ENCODE data around the gene CCDC73.
"Not testable (repeated sequence)": the region's sequence is repeated elsewhere in the genome, so short reads cannot be mapped to it uniquely, and the experiment has no call there.

Gene CCDC73

GRCh38 chr11:32794439-32794838 is at the start of gene CCDC73:
CCDC73 (minus strand) TSS chr11:32794662; CDS start chr11:32760243, 34,419 bp downstream.
- FAIRE-seq (no peak), DNase-seq (ENCODE audit: insufficient read length, low spot score) (no peak)

GRCh38 chr11:32843544-32843943 is 49.1 kb upstream of the CCDC73 start:
- FAIRE-seq, result no peak

GRCh38 chr11:32840587-32840986 is 46.1 kb upstream of the CCDC73 start:
- no peak for DNase-seq (ENCODE audit: insufficient read length, low spot score)
- FAIRE-seq, result no peak

More at GRCh38 chr11:32843544-32843943, 49.1 kb upstream of the CCDC73 start:
- DNase-seq (ENCODE audit: insufficient read length, low spot score), result no peak

GRCh38 chr11:32839308-32839707 is 44.8 kb upstream of the CCDC73 start:
- no peak for FAIRE-seq
- DNase-seq (ENCODE audit: insufficient read length, low spot score), result no peak

- FAIRE-seq, result no peak
- no peak for DNase-seq (ENCODE audit: insufficient read length, low spot score)
These were observed 44.2 kb upstream of the CCDC73 start for GRCh38 chr11:32838505-32839274.

GRCh38 chr11:32836946-32837345 is 42.5 kb upstream of the CCDC73 start:
- no peak for FAIRE-seq

GRCh38 chr11:32833921-32834320 is 39.5 kb upstream of the CCDC73 start:
- no peak for FAIRE-seq
- DNase-seq (ENCODE audit: insufficient read length, low spot score), result no peak

More at GRCh38 chr11:32836946-32837345, 42.5 kb upstream of the CCDC73 start:
- DNase-seq (ENCODE audit: insufficient read length, low spot score), result no peak

GRCh38 chr11:32831221-32831620 is 36.8 kb upstream of the CCDC73 start:
- FAIRE-seq (no peak), DNase-seq (ENCODE audit: insufficient read length, low spot score) (no peak)

- no peak for FAIRE-seq
- DNase-seq (ENCODE audit: insufficient read length, low spot score), result no peak
These were observed 36.3 kb upstream of the CCDC73 start for GRCh38 chr11:32830796-32831195.

GRCh38 chr11:32830413-32830738 is 35.9 kb upstream of the CCDC73 start:
- no peak for DNase-seq (ENCODE audit: insufficient read length, low spot score)
- FAIRE-seq, result no peak

- FAIRE-seq (peak; percentile 67), DNase-seq (ENCODE audit: insufficient read length, low spot score) (peak; percentile 56)
These were observed 35.4 kb upstream of the CCDC73 start, which contains the start of gene PRRG4 for GRCh38 chr11:32829680-32830412. PRRG4 (plus strand) TSS chr11:32829927; CDS start chr11:32830530, 603 bp downstream.

- FAIRE-seq (no peak), DNase-seq (ENCODE audit: insufficient read length, low spot score) (no peak)
These were observed 34.8 kb upstream of the CCDC73 start for GRCh38 chr11:32829157-32829679.

- no peak for DNase-seq (ENCODE audit: insufficient read length, low spot score)
- FAIRE-seq, result no peak
These were observed 32.8 kb upstream of the CCDC73 start for GRCh38 chr11:32827276-32827675.

- DNase-seq (ENCODE audit: insufficient read length, low spot score), result no peak
- no peak for FAIRE-seq
These were observed 31.7 kb upstream of the CCDC73 start for GRCh38 chr11:32826113-32826512.

GRCh38 chr11:32823617-32824016 is 29.2 kb upstream of the CCDC73 start:
- not testable (repeated sequence) for DNase-seq (ENCODE audit: insufficient read length, low spot score); FAIRE-seq

GRCh38 chr11:32821917-32822560 is 27.6 kb upstream of the CCDC73 start:
- FAIRE-seq (no peak), DNase-seq (ENCODE audit: insufficient read length, low spot score) (no peak)

- DNase-seq (ENCODE audit: insufficient read length, low spot score) (no peak), FAIRE-seq (no peak)
These were observed 27.1 kb upstream of the CCDC73 start for GRCh38 chr11:32821517-32821916.

GRCh38 chr11:32820497-32820896 is 26.0 kb upstream of the CCDC73 start:
- FAIRE-seq (no peak), DNase-seq (ENCODE audit: insufficient read length, low spot score) (no peak)

- FAIRE-seq, result no peak
These were observed 24.7 kb upstream of the CCDC73 start for GRCh38 chr11:32819187-32819586.

GRCh38 chr11:32817852-32818183 is 23.4 kb upstream of the CCDC73 start:
- FAIRE-seq (no peak), DNase-seq (ENCODE audit: insufficient read length, low spot score) (no peak)

More at GRCh38 chr11:32819187-32819586, 24.7 kb upstream of the CCDC73 start:
- no peak for DNase-seq (ENCODE audit: insufficient read length, low spot score)

- FAIRE-seq, result no peak
- DNase-seq (ENCODE audit: insufficient read length, low spot score), result no peak
These were observed 22.9 kb upstream of the CCDC73 start for GRCh38 chr11:32817181-32817851.

Data from HTR-8/SVneo (cell line).